Kidney (tissue), 14 donors: ENCODE measurements around the gene CCDC85C. TPM values are rescaled to one million over a fixed set of nuclear protein-coding genes. Genes with fewer than 3 reads are reported as not detected.
A peak's percentile ranks its signal among the peaks of the same experiment; 100 is the strongest.

Source experiments
- DNase-seq, 5 donors: peaks; one replicate each; pipeline ENCODE4 v3.0.0-alpha.2; 2013 to 2020
- FAIRE-seq: peaks from 2 replicates; lab custom pipeline; 2012; peaks lifted over from hg19 to GRCh38; lab: Jason Lieb, UNC
- H3K27ac ChIP-seq, 2 donors: one replicate each; pipeline ENCODE4 v1.7.0; 2013; ENCODE audit warnings: low read depth in 2 of 2, low read length in 2 of 2, inconsistent platforms in 1 of 2
- H3K27me3 ChIP-seq: one replicate; pipeline ENCODE4 v1.7.1; 2013; ENCODE audit warnings: low read length, inconsistent platforms; ENCODE audit not compliant: control insufficient read depth, insufficient read depth
- H3K36me3 ChIP-seq, 3 donors: one replicate each; pipeline versions ENCODE4 v1.7.0 to v1.7.1; 2013; ENCODE audit warnings: low read length in 3 of 3, control low read depth in 1 of 3, inconsistent platforms in 1 of 3; ENCODE audit not compliant: insufficient read depth in 3 of 3, control insufficient read depth in 2 of 3
- H3K4me1 ChIP-seq, 3 donors: one replicate each; pipeline versions ENCODE4 v1.7.0 to v1.7.1; 2013; ENCODE audit warnings: low read length in 3 of 3, inconsistent platforms in 1 of 3, low read depth in 1 of 3; ENCODE audit not compliant: control insufficient read depth in 2 of 3, insufficient read depth in 2 of 3
- H3K4me3 ChIP-seq, 3 donors: one replicate each; pipeline versions ENCODE4 v1.7.0 to v1.8.1; 2013; ENCODE audit warnings: low read length in 3 of 3, control low read depth in 1 of 3, inconsistent platforms in 1 of 3
- H3K9ac ChIP-seq, 3 donors: one replicate each; pipeline versions ENCODE4 v1.7.0 to v1.7.1; 2013; ENCODE audit warnings: low read length in 3 of 3, control low read depth in 1 of 3, inconsistent platforms in 1 of 3
- H3K9me3 ChIP-seq, 3 donors: one replicate each; pipeline versions ENCODE4 v1.7.0 to v1.7.1; 2013; ENCODE audit warnings: low read length in 3 of 3, control low read depth in 1 of 3, inconsistent platforms in 1 of 3; ENCODE audit not compliant: control insufficient read depth in 2 of 3, insufficient read depth in 1 of 3
- intact Hi-C: fragments of 100-400 bp; cut with DNase I; formaldehyde crosslinking; loops from one replicate; pipeline ENCODE4 v1.11.1; 2022
- polyA plus RNA-seq: library from polyadenylated mRNA; stranded (reverse); fragments of 350-450 nt; fragmentation: Illumina TruSeq; extraction: RNeasy Lipid Tissue Mini Kit (QIAGEN cat#74804); gene quantifications from one replicate; pipeline ENCODE4 v1.2.3, GENCODE V29; 2014; ENCODE audit warnings: low read depth, low replicate concordance; ENCODE audit not compliant: insufficient read depth
- total RNA-seq: library from RNA; stranded (reverse); fragmentation: NEBNext Ultra II Directional; extraction: Animal tissue kit (Norgen Biotek cat#: 25700); gene quantifications from one replicate; pipeline ENCODE4 v1.2.1, GENCODE V29; 2021
- TF ChIP-seq, protein P1 (sequence below): IDR thresholded peaks from 3 replicates; pipeline ENCODE4 v1.5.1; 2012; ENCODE audit warnings: mild to moderate bottlenecking, moderate library complexity, borderline replicate concordance; ENCODE audit not compliant: insufficient read depth; ENCODE audit errors: extremely low read depth
- donor health status: control.
- donor health status: control.
- donor health status: control.
- donor health status: control.
- donor health status: control.
- donor health status: DM: yes; HTN: yes; CAD: no.
- donor health status: Normal renal cell carcinoma (clear cell type).

Gene CCDC85C
- total and polyA plus RNA-seq, 2 donors from 2014 or later, result 14.7 to 21.4 TPM

DNA sequence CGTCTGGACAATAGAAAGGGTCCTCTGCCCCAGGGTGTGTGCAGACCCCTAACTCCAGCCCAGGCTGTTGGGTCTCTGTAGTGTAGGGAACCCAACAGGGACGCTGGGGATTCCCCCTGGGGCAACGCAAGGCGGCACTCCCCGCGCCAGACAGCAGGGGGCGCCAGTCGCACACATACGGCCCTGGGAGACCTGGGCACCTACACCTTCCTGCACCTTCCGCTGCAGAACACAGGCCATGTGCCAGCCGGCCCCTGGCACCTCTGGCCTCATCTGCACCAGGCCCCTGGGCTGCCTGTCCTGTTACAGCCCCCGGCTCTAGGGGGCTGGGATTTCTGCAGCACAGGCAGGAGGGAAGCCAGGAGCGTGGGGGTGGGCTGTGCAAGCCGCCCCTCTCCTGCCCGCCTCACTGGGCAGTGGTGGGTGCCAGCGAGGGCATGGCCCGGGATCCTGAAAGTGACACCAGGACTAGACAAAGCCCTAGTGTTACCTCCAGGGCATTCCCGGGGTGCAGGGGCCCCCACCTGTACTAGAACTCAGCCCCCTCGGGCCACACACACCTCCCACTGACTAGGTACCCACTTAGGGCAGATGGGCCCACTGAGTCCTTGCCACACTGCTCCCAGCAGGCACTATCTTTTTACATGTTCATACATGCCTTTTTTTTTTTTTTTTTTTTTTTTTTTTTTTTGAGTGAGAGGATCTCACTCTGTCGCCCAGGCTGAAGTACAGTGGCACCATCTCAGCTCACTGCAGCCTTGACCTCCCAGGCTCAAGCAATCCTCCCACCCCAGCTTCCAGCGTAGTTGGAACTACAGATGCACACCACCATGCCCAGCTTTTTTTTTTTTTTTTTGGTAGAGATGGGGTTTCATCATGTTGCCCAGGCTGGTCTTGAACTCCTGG is 85.3 kb downstream of the CCDC85C start:
- no peak overlapping the region for H3K27ac ChIP-seq
- no peak overlapping the region for H3K9ac ChIP-seq
- no peaks in the 10 kb centered on the region for H3K4me1 ChIP-seq
- intact Hi-C loops, result loop anchor here (5.0 kb wide), 1 partner anchor 109 kb away; no protein-coding TSS in a partner anchor
- DNase-seq (peak; percentile 71 to 91 (median 85)), FAIRE-seq (no peak)
- H3K9me3 ChIP-seq, result no peaks in the 10 kb centered on the region
- H3K27me3 ChIP-seq, result no peaks in the 10 kb centered on the region
- no peak overlapping the region for H3K4me3 ChIP-seq
- no peaks in the 10 kb centered on the region for H3K36me3 ChIP-seq
- TF ChIP-seq, protein P1, sequence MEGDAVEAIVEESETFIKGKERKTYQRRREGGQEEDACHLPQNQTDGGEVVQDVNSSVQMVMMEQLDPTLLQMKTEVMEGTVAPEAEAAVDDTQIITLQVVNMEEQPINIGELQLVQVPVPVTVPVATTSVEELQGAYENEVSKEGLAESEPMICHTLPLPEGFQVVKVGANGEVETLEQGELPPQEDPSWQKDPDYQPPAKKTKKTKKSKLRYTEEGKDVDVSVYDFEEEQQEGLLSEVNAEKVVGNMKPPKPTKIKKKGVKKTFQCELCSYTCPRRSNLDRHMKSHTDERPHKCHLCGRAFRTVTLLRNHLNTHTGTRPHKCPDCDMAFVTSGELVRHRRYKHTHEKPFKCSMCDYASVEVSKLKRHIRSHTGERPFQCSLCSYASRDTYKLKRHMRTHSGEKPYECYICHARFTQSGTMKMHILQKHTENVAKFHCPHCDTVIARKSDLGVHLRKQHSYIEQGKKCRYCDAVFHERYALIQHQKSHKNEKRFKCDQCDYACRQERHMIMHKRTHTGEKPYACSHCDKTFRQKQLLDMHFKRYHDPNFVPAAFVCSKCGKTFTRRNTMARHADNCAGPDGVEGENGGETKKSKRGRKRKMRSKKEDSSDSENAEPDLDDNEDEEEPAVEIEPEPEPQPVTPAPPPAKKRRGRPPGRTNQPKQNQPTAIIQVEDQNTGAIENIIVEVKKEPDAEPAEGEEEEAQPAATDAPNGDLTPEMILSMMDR, result peak; percentile 96

DNA sequence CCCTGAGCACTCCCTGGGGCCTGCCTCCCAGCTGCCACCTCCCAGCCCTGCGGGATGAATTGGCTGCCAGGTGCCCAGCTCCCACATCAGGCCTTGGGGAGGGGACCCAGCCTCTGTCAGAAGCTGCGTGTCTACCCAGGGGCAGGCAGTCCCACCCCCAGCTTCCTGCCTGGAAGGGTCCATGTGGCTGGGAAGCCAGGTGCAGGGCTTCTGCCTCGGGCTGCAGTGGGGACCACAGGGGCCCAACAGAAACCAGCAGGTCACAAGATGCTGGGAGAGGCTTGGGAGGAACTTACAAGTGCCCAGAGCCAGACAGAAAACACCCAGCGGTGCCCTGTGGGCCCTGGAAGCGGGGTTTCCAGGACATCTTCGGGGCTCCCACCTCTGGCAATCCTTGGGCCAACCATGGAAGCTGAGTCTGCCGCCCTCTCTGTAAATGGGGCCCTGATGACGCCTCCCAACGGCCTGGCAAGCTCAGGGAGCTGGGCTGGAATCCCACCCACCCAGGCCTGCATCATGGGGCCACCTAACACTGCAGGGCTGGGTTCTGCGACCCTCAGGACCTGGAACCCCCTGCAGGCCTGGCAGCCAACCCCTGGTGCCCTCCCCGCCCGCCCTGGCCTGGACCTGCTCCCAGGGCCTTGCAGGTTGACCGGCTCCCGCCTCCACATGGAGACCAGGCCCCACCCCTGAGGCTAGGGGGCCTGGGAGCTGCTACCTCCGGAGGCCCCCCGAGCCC is 86.2 kb downstream of the CCDC85C start:
- DNase-seq (peak in 2 of 5 donors; percentile 49 to 62), FAIRE-seq (no peak)
- H3K36me3 ChIP-seq, result no peaks in the 10 kb centered on the region
- TF ChIP-seq, protein P1, result no peak
- no peaks in the 10 kb centered on the region for H3K4me1 ChIP-seq
- intact Hi-C loops, result loop anchor here (5.0 kb wide), 1 partner anchor 109 kb away; no protein-coding TSS in a partner anchor
- no peak overlapping the region for H3K27ac ChIP-seq
- no peak overlapping the region for H3K9ac ChIP-seq
- H3K9me3 ChIP-seq, result no peaks in the 10 kb centered on the region
- no peak overlapping the region for H3K4me3 ChIP-seq
- no peaks in the 10 kb centered on the region for H3K27me3 ChIP-seq

DNA sequence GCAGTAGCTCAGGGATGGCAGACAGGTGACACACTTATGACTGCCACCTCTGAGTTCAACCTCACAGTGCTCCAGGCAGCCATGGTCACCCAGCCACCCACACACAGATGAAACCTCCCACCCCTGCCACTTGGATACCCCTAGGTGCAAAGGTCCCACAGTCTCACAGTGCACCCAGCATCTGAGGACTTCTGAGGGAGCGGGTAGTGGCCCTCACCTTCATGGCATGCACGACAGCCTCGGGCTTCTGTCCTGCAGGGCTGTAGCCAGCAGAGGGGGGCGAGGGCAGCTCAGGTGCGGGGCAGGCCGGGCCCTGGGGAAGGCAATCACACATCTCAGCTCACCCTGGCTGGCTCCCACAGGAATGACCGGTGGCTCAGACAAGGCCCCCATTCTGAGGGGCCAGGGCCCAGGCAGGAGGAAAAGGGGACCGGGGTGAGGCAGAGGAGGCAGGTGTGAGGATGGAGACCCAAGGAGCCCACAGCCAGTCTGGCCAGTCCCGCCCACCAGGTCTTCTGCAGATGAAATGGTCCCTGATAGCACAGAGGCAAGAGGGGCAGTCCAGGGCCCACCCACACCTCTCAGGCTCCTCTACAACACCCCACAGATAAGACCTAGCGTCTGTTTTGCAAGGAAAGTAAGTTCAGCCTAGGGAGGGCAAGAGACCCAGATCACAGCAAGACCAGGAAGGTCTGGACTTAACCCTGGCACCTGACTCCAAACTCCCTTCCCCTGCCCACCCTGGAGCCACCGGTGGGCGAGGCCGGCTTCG is 87.0 kb downstream of the CCDC85C start:
- H3K4me1 ChIP-seq, result no peaks in the 10 kb centered on the region
- H3K4me3 ChIP-seq, result no peak overlapping the region
- no peak overlapping the region for H3K27ac ChIP-seq
- no peaks in the 10 kb centered on the region for H3K36me3 ChIP-seq
- DNase-seq (peak in 2 of 5 donors; percentile 37 to 55), FAIRE-seq (no peak)
- intact Hi-C loops, result loop anchor here (5.0 kb wide), 1 partner anchor 110 kb away; no protein-coding TSS in a partner anchor
- H3K27me3 ChIP-seq, result no peaks in the 10 kb centered on the region
- TF ChIP-seq, protein P1, result no peak
- H3K9me3 ChIP-seq, result no peaks in the 10 kb centered on the region
- H3K9ac ChIP-seq, result no peak overlapping the region
